ENCODE data around the gene IQSEC3.

IQSEC3 gene

GRCh38 chr12:219891-220352, 153.4 kb downstream of the IQSEC3 start:
- DNase-seq: peak; percentile 47

GRCh38 chr12:220491-220890, 153.9 kb downstream of the IQSEC3 start:
- DNase-seq: no peak

GRCh38 chr12:220946-221550, 154.5 kb downstream of the IQSEC3 start:
- DNase-seq: no peak

GRCh38 chr12:221736-222135, 155.2 kb downstream of the IQSEC3 start:
- DNase-seq: no peak

GRCh38 chr12:223841-224240, 157.3 kb downstream of the IQSEC3 start:
- DNase-seq: no peak

GRCh38 chr12:224330-224729, 157.8 kb downstream of the IQSEC3 start:
- no peak for DNase-seq

- DNase-seq: no peak
Measured at GRCh38 chr12:225012-225411, 158.4 kb downstream of the IQSEC3 start.

GRCh38 chr12:226401-226800, 159.8 kb downstream of the IQSEC3 start:
- DNase-seq: no peak

GRCh38 chr12:227286-227915, 160.8 kb downstream of the IQSEC3 start:
- DNase-seq: no peak
